Heart left ventricle (tissue), 13 donors: ENCODE measurements around the gene FGB.

Experiments used
- POLR2A ChIP-seq, 2 donors: fragments of 450-650 bp; IDR thresholded peaks; one replicate each; pipeline ENCODE4 v1.6.1; 2017; ENCODE audit warnings: antibody characterized with exemption in 2 of 2, mild to moderate bottlenecking in 2 of 2, moderate library complexity in 2 of 2
- TF ChIP-seq, protein P1 (sequence below), 12 donors: fragments of 200-600 bp; sonication (generic) in 4 of 12; IDR thresholded peaks; one replicate each; pipeline versions ENCODE4 v1.5.0 to v1.8.0; 2018 to 2022; ENCODE audit warnings: antibody characterized with exemption in 12 of 12, mild to moderate bottlenecking in 5 of 12
- donor health status: ischemic (EF 13 %, LVEDD 7.1; RV severe dilation, severe dysfunction).
- donor health status: DM: no; HTN: yes; CAD: no.
- donor health status: DM: no; HTN: no; CAD: no.
- donor health status: ischemic (EF 25% LVEDD 6.9; RV normal size, moderate dysfunction).
- donor health status: ischemic (EF 25% LVEDD 5.7; RV mildly dilated, moderate dysfunction).
- donor health status: ischemic (EF 35%, LVEDD 5.7; RV mildly dilated, moderate dysfunction).
- donor health status: nonischemic (EF 11% LVEDD 7.7; RV severe dilation, severe dysfunction).
- donor health status: DM: yes; HTN: yes; CAD: no.
- donor health status: PGD.
- donor health status: ischemic (EF 29% LVEDD 5.4; RV normal size, mild dysfunction).
- donor health status: nonischemic (EF 23%, LVEDD 6.1; RV moderate dilation, normal function).

DNA sequence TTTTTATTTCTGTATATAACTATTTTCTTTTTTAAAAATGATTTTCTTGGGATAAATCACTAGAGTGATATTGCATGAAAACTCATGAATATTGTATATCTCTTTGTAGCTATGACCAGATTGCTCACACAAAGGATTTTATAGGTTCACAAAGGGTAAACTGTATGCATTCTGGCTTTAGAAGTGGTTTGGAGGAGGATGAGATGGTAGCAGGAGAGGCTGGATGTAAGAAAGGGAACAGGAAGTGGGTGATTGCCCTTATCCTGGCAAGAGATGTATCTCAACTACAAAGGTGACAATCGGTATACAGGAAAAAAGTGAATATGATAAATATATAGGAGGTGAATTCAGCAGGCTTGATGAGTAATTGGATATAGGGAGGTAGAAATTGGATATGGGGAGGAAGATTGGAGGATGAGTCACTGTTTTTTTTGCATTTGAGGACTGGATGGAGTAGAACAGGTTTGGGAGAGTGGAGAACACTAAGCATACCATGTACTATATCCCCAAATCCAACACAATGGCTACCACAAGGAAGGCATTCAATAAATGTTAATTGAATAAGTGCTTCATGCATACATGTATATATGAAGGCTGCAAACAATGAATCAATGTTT lies 39.7 kb downstream of the FGB start:
- no peak for TF ChIP-seq POLR2A (IDR thresholded peaks at IDR 0.05)
- TF ChIP-seq, protein P1, sequence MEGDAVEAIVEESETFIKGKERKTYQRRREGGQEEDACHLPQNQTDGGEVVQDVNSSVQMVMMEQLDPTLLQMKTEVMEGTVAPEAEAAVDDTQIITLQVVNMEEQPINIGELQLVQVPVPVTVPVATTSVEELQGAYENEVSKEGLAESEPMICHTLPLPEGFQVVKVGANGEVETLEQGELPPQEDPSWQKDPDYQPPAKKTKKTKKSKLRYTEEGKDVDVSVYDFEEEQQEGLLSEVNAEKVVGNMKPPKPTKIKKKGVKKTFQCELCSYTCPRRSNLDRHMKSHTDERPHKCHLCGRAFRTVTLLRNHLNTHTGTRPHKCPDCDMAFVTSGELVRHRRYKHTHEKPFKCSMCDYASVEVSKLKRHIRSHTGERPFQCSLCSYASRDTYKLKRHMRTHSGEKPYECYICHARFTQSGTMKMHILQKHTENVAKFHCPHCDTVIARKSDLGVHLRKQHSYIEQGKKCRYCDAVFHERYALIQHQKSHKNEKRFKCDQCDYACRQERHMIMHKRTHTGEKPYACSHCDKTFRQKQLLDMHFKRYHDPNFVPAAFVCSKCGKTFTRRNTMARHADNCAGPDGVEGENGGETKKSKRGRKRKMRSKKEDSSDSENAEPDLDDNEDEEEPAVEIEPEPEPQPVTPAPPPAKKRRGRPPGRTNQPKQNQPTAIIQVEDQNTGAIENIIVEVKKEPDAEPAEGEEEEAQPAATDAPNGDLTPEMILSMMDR (IDR thresholded peaks at IDR 0.05), result no peak
